Hematopoietic multipotent progenitor cell treated with erythropoietin and hydrocortisone succinate and interleukin-3 and kit ligand, for 15 days (in vitro differentiated cells): ENCODE data around the gene ABRACL.
A peak's percentile ranks its signal among the peaks of the same experiment; 100 is the strongest.
"Not testable (repeated sequence)": the region's sequence is repeated elsewhere in the genome, so short reads cannot be mapped to it uniquely, and the experiment has no call there.

Experiments
- DNase-seq: peaks from one replicate; pipeline ENCODE4 v3.0.0-alpha.2; 2015; ENCODE audit warnings: low spot score

Gene ABRACL, protein sequence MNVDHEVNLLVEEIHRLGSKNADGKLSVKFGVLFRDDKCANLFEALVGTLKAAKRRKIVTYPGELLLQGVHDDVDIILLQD

DNA sequence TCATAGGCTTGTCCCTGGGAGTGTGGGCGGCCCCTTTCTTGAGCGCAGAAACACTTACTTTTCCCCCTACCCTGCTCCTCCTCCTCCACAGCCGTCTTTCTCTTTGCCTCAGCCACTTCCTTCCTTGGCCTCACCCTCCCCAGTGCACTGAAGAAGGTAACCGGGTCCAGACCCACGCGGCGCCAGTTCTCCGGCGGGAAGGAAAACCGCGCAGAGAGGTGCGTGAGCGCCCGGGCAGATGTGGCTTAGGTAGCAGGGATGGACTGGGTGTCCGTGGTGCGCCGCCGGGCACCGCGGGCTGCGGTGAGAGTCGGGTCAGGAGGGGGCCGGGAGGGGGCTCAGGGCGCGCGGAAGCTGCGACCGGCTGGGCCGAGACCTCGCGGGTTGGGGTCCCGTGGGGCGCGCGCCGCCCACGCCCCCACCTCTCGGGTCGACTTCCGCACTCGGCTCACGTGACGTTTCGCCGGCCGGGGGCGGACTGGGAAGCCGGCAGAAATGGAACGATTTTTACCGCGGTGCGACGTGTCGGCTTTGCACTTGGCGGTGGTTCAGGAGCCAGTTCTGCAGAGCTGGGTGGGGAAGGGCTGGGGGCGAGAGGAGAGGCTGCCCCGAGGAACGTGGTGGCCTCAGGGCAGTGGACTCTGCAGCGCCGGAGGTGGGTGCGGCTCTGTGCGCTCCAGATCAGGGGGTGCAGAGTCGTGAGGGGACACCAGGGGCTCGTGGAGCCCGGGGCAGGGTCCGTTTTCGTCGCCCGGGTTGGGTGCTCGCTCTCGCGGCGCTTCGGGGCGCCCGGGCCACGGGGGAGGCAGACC is at the start of gene ABRACL:
TSS of gene ABRACL (plus strand) at position 88 of the 812 bp plus-strand sequence. CDS start 5,416 bp downstream, outside the sequence.
- DNase-seq, result peak; percentile 17

- DNase-seq, result no peak
Observed at GRCh38 chr6:138979365-138979764, 49.2 kb upstream of the ABRACL start.

DNA sequence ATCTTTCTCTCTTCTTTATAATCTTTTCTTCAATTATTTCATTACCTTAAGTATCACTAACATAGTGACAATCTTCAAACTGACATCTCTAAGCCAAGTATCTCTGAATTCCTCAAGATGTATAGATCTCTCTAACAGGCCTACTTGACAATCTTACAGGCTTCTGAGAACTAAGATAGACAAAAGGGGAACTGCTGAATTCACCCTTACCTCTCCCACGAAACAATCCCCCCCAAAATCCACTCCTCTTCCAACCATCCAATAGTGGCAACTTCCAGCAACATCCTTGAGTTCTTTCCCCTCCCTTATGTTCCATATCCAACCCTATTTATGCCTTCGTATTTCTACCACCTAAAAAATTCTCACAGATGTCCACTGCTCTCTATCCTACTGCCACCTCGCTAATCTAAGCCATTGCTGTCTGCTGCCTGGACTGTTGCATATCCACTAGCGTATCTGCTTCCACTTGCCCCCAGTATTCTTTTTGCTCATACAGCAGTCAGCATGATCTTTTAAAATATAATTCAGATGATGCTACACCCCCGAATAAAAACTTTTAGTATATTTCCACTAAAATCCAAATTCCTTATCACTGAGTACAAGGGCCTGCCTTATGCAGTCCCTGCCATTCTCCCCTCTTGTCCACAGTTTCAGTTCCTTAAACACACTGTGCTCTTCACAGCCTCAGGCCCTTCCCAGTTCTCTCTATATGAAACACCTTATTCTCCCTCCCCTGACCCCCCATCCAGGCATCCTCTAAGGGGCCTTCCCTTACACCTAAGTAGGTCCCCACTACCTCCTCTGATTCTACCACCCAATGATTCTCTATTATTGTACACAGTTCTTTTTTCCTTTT is 48.5 kb upstream of the ABRACL start:
- no peak for DNase-seq

DNA sequence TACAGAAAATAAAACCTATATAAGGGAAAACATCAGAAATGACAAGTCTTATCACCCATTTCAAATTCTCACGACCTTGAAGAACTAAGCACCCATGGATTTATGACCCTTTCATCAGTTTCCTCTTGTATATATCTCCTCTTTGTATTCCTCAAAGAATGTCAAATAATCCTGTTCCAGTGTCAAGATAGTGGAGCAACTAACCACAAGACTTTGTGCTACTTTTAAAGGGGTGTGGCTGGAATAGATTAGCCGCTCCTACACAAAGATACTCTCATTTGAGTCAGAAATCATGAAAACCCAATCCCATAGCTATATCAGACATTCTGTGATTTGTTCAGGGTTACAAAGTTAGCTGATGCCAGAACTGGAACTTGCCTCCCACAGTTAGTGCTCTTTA is 47.1 kb upstream of the ABRACL start:
- DNase-seq, result no peak

GRCh38 chr6:138986578-138986977 is 42.0 kb upstream of the ABRACL start:
- DNase-seq, result peak; percentile 26

GRCh38 chr6:138987080-138987642 is 41.4 kb upstream of the ABRACL start:
- no peak for DNase-seq

GRCh38 chr6:138987643-138988468 is 40.7 kb upstream of the ABRACL start, which contains the start of gene REPS1:
Gene REPS1, minus strand, starts transcription at chr6:138988253. Its CDS starts 571 bp downstream, at chr6:138987682.
- DNase-seq, result peak; percentile 83

- no peak for DNase-seq
Observed at GRCh38 chr6:138988469-138988834, 40.1 kb upstream of the ABRACL start.

DNA sequence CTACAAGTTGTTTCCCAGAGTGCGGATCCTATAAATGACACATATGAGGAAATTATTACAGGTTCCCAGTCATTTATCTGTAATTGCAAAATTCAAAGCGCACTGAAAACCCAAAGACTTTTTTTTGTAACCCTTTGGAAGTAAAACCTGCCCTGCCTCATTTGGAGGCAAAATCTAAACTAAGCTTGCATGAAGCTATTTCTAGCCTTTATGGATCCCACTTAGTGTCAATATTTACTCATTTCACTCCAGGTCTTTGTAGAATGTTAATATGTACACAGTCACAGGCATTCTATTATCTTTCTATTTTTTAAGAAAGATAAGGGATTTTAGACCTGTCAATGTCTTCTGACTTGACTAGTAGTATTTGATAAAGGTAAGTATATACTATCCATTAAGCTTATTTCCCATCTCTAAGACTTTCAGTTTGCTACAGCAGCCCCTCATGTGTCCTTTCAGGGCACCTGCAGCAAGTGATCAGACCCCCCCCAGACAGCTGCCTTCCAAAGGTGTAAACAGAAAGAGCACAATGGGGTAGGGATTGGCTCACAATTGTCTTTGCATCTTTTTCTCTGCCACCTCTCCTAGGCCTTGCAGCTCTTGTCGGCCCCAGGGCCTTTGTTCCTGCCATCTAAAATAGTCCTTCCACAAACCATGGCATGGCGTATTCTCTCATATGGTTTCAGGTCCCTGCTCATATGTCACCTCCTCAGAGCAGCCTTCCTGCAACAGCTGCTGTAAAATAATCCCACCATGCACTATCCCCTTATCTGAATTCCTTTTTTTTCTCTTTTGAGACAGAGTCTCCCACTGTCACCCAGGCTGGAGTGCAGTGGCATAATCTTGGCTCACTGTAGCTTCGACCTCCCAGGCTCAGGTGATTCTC is 39.2 kb upstream of the ABRACL start:
- no peak for DNase-seq

DNA sequence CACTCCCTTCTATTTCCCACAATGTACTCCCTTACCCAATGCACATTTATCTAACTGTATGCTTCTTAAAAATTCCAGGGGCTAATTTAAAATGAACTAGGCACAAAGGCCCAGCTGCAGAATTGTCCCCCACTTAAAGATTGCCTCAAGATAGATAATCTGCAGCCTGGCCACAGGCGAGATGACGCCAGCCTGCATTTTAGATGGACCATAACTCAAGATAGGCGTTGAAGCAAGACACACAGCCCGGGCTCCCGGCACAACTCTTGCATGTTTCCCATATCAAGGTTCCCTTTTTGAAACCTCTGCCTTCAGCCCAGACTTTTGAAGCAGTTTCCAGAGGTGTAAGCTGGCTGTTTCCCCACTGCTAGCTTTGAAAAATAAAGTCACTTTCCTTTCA is 37.3 kb upstream of the ABRACL start:
- DNase-seq, result no peak

GRCh38 chr6:138992965-138993364 is 35.6 kb upstream of the ABRACL start:
- not testable (repeated sequence) for DNase-seq

- DNase-seq, result not testable (repeated sequence)
Observed at GRCh38 chr6:138993410-138993809, 35.1 kb upstream of the ABRACL start.

GRCh38 chr6:138996524-138996923 is 32.0 kb upstream of the ABRACL start:
- no peak for DNase-seq

DNA sequence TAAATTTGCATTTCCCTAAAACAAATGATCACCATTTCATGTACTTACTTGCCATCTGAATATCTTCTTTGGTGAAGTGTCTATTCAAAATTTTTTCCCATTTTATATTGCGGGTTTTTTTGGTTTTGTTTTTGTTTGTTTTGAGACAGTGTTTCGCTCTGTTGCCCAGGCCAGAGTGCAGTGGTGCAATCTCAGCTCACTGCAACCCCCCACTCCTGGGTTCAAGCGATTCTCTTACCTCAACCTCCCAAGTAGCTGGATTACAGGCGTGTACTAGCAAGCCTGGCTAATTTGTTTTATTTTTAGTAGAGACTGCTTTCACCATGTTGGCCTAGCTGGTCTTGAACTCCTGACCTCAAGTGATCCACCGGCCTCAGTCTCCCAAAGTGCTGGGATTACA is 31.4 kb upstream of the ABRACL start:
- no peak for DNase-seq

DNA sequence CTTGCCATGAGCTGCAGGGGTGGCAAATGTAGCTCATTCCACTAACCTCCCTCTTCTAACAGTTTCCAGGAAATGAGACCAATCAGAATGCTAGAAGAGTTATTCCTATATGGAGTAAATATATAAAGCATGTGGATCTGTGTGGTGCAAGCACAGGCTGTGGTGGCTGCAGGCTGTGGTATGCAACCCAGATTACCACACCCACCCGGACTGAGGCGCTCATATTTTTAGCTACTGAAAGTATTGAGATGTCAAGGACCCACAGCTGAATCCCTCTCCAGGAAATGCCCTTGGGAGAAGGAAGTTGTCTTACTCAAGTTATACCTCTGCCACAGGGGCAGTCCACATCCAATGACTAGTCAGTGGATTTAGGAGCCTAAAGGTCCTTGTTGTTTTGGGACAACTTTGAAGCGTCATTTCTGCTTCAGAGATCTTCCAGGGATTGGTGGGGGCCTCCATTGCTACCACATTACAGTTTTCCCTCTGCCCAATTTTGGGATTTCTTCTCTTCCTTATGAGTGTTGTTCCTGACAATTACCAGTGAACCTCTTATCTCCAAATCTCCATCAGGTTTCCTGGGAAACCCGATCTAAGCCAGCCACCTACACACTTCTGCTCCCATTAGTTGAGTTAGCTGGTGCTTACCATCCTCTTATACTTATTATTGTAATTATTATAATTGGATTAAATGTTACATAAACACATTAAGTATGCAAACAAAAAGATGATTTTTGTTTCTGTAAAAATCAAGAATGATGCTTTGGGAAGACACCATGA is 28.4 kb upstream of the ABRACL start:
- DNase-seq, result no peak

DNA sequence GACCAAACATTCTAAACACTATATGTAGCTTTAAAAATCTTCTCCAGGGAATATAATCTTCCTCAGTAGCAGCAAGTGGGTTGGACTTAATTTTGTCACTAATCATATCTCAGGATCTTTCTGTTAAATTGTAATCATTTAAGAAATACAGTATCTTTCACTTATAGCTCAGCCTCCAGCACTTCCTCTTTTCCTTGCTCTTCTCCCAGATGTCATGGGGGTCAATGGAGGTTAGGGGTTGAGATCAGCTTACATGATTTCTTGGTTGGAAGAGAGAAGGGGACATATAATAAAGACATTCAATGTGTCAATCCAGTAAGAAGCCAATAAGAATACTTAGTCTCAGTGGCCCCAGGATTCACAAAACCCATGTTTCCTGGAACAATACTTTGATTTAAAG is 24.8 kb upstream of the ABRACL start:
- DNase-seq, result no peak

- no peak for DNase-seq
Observed at GRCh38 chr6:139006477-139006876, 22.1 kb upstream of the ABRACL start.

GRCh38 chr6:139007428-139007827 is 21.1 kb upstream of the ABRACL start:
- DNase-seq, result no peak

GRCh38 chr6:139008117-139008516 is 20.4 kb upstream of the ABRACL start:
- no peak for DNase-seq

DNA sequence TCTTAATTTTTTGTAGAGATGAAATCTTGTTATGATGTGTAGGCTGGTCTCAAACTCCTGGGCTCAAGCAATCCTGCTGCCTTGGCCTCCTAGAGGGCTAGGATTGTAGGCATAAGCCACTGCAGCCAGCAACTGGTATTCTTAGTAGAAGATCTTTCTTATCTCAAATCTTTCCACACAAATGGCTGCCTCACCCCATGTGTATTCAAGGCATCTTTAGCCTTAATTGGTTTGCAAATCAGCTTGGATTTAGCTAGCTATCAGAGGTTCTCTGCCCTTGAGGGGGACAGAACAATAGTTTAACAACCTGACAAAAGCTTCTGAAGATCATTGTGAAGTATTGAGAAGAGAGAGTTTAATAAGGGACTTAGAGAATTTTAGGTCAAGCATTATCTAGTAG is 17.9 kb upstream of the ABRACL start:
- DNase-seq, result no peak
